T1000 (cell line): ENCODE data around the gene ELMO1.
"Not testable (repeated sequence)": the region's sequence is repeated elsewhere in the genome, so short reads cannot be mapped to it uniquely, and the experiment has no call there.

ENCODE experiments used
- DNase-seq: peaks from one replicate; lab custom pipeline; 2025; ENCODE audit warnings: mixed read lengths; lab: John Stamatoyannopoulos, UW

The ELMO1 gene

GRCh38 chr7:37187179-37187578 lies 261.5 kb downstream of the ELMO1 start:
- DNase-seq: no peak

- no peak for DNase-seq
These were observed 261.9 kb downstream of the ELMO1 start for GRCh38 chr7:37186753-37187152.

GRCh38 chr7:37181550-37181932 lies 267.1 kb downstream of the ELMO1 start:
- no peak for DNase-seq

GRCh38 chr7:37180828-37181549 lies 267.7 kb downstream of the ELMO1 start:
- DNase-seq: no peak

GRCh38 chr7:37176079-37176478 lies 272.6 kb downstream of the ELMO1 start:
- DNase-seq: no peak

- DNase-seq: no peak
These were observed 274.2 kb downstream of the ELMO1 start for GRCh38 chr7:37174460-37174859.

- DNase-seq: no peak
These were observed 275.0 kb downstream of the ELMO1 start for GRCh38 chr7:37173670-37174069.

- no peak for DNase-seq
These were observed 286.6 kb downstream of the ELMO1 start for GRCh38 chr7:37162106-37162505.

- DNase-seq: no peak
These were observed 288.0 kb downstream of the ELMO1 start for GRCh38 chr7:37160656-37161055.

GRCh38 chr7:37153376-37153775 lies 295.3 kb downstream of the ELMO1 start:
- no peak for DNase-seq

GRCh38 chr7:37151741-37152413 lies 296.8 kb downstream of the ELMO1 start:
- DNase-seq: no peak

GRCh38 chr7:37150856-37151255 lies 297.8 kb downstream of the ELMO1 start:
- no peak for DNase-seq

GRCh38 chr7:37150180-37150579 lies 298.5 kb downstream of the ELMO1 start:
- no peak for DNase-seq

GRCh38 chr7:37149773-37150124 lies 298.9 kb downstream of the ELMO1 start:
- DNase-seq: no peak

GRCh38 chr7:37149051-37149772 lies 299.5 kb downstream of the ELMO1 start:
- no peak for DNase-seq

- no peak for DNase-seq
These were observed 303.0 kb downstream of the ELMO1 start for GRCh38 chr7:37145682-37146081.

- DNase-seq: no peak
These were observed 304.2 kb downstream of the ELMO1 start for GRCh38 chr7:37144423-37144822.

GRCh38 chr7:37142958-37143357 lies 305.7 kb downstream of the ELMO1 start:
- no peak for DNase-seq

GRCh38 chr7:37141742-37142141 lies 306.9 kb downstream of the ELMO1 start:
- DNase-seq: no peak

GRCh38 chr7:37133902-37134301 lies 314.8 kb downstream of the ELMO1 start:
- not testable (repeated sequence) for DNase-seq

- DNase-seq: no peak
These were observed 316.8 kb downstream of the ELMO1 start for GRCh38 chr7:37131855-37132254.

GRCh38 chr7:37129035-37129425 lies 319.6 kb downstream of the ELMO1 start:
- no peak for DNase-seq
